ENCODE results near the gene PGAM5.

Gene PGAM5

DNA sequence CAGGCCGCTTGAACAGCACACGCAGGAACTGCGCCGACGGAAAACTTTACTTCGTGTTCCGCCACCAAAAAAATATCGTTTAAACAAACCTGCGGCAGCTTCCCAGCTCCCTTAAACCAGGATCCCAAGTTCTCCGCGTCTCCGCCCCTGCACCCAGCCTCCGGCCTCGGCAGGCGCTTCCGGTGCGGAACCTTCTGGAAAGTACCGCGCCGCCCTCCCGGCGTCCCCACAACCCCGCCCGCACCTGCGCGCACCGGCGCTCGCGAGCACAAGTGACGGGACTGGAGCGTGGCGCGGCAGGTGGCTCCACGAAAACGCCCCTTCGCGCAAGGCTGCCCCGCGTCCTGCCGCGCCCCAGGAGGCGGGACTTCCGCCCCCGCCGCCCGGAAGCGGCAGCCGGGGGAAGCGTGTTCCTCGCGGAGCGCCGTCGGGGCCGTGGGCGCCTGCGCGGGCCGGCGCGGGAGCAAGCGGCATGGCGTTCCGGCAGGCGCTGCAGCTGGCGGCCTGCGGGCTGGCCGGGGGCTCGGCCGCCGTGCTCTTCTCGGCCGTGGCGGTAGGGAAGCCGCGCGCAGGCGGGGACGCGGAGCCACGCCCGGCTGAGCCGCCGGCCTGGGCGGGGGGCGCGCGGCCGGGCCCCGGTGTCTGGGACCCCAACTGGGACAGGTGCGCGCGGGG, at the start of gene PGAM5:
Gene PGAM5 (plus strand): TSS at position 438 of the 675 bp plus-strand sequence. CDS start 35 bp downstream, at position 473.
- Histone ChIP-seq H4K20me1 (peaks cover 8 to 46% (median 42%) of the 10 kb centered on the region in 11 experiments; a peak in 21 of 22 replicates), H3K27me3 (no peaks in the 10 kb centered on the region), H3K4me1 (peaks cover 29 to 45% (median 36%) of the 10 kb centered on the region in 10 experiments), H3K9ac (peak within 1 kb of the TSS; percentile 83 to 97 (median 90)), H3K4me2 (peak within 1 kb of the TSS; percentile 85 to 99 (median 95)), H3K36me3 (peaks cover 10 to 38% (median 29%) of the 10 kb centered on the region in 11 experiments), H3K9me3 (replicated peaks in 1 of 11) (no peaks in the 10 kb centered on the region), H3K27ac (peak within 1 kb of the TSS; percentile 65 to 91 (median 84)), H3K4me3 (peak within 1 kb of the TSS; percentile 78 to 98 (median 94))
- TF ChIP-seq Cebpa-rat (IDR thresholded peaks at IDR 0.05): no peak

DNA sequence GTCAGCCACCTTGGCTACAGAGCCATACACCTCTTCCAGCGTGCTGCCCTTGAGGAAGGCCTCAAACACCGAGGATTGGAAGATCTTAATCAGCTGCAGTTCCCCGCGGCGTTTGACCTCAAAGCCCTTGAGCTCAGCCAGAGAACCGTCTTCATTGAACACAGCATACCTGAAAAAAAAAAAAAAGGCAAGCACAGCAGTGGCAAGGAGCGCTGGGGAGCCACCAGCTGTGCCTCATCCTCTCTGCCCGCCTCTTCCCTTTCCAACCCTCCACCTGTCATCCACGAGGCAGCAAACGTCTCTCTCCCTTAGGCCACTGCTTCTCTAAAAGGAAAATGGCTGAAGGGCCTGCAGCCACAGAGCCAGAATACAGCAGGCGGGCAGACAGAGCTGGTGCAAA, 49.6 kb upstream of the PGAM5 start:
- peaks cover 38 to 100% (median 93%) of the 10 kb centered on the region in 11 experiments for H3K36me3 ChIP-seq
- H3K27me3 ChIP-seq: no peaks in the 10 kb centered on the region
- H3K4me2 ChIP-seq: peak overlapping the region; percentile 79 to 98 (median 86)
- H3K27ac ChIP-seq: peak overlapping the region in 8 of 11 experiments; percentile 58 to 78 (median 64); a peak in 17 of 22 replicates
- peaks cover 0 to 33% (median 0%) of the 10 kb centered on the region in 11 experiments; a peak in 5 of 22 replicates for H4K20me1 ChIP-seq
- peak overlapping the region in 6 of 11 experiments; percentile 7 to 62 (median 50); a peak in 7 of 22 replicates for H3K9ac ChIP-seq
- H3K9me3 ChIP-seq (replicated peaks in 1 of 11): no peaks in the 10 kb centered on the region
- H3K4me1 ChIP-seq: peaks cover 83 to 99% (median 91%) of the 10 kb centered on the region in 10 experiments
- no peak overlapping the region; a peak in 3 of 20 replicates for H3K4me3 ChIP-seq
- TF ChIP-seq Cebpa-rat (IDR thresholded peaks at IDR 0.05): no peak

DNA sequence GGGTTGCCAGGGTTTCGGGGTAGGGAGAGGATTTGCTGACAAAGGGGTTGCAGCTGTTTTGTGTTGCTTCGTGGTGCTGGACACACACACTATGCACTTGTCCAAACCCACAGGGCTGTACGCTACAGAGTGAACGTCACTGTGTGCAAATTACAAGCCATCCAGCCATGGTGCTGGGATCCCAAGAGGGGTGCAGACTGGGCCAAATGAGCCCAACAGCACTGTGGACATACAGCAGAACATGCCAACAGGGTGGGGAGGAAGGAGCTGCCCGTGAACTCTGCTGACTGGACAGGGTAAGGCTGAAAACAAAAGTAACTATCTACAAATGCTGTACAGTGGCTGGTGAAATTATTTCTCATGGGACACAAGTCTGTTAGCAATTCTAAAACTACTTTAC, 48.7 kb upstream of the PGAM5 start:
- Histone ChIP-seq H3K36me3 (peaks cover 39 to 100% (median 93%) of the 10 kb centered on the region in 11 experiments), H3K9me3 (replicated peaks in 1 of 11) (no peaks in the 10 kb centered on the region), H3K27me3 (no peaks in the 10 kb centered on the region), H3K4me1 (peaks cover 83 to 94% (median 92%) of the 10 kb centered on the region in 10 experiments), H3K9ac (peak overlapping the region in 7 of 11 experiments; percentile 18 to 67 (median 52); a peak in 11 of 22 replicates), H3K4me2 (peak overlapping the region; percentile 79 to 98 (median 86)), H3K4me3 (peak overlapping the region in 2 of 10 experiments; percentile 1 to 34; a peak in 2 of 20 replicates), H3K27ac (peak overlapping the region in 9 of 11 experiments; percentile 8 to 78 (median 59); a peak in 16 of 22 replicates), H4K20me1 (peaks cover 0 to 42% (median 4%) of the 10 kb centered on the region in 11 experiments; a peak in 5 of 22 replicates)
- TF ChIP-seq Cebpa-rat (IDR thresholded peaks at IDR 0.05): no peak

DNA sequence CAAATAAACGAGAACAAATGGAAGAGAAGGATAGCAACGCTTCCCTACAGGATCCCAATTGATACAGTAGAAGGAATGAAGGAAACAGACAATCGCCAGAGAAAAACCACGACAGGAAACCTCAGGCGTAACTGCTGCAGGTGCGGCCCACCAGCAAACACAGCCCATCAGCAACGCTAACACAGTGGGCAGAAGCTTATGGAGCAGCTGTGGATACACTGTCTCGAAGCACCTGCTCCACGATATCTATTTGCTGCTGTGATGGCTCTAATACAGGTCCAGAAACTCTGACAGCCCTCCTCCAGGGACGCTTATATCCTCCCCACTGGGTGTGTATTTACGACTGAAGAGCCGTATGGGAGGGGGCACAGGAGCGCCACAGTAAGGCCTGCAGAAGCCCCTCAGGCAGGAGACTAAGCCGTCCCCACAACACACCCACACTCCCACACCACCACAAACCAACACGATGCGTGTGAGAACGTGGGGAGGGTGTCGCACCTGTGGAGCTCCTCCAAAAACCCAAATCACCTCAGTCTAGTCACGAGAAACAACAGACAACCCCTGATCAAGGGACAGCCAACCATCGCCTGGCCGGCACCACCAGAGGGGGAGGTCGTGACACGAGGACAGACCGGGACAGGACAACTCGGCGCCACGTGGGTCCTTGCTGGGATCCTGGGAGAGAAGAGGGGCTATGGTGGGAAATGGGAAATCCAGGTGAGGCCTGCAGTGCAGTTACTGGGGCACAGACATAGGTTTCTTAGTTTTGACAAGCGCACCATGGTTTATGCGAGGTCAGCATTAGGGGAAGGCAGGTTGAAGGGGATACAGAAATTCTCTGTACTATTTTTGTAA, 47.5 kb upstream of the PGAM5 start:
- TF ChIP-seq Cebpa-rat (IDR thresholded peaks at IDR 0.05): no peak
- Histone ChIP-seq H3K4me3 (peak overlapping the region in 8 of 10 experiments; percentile 7 to 50 (median 40); a peak in 14 of 20 replicates), H3K27ac (peak overlapping the region in 10 of 11 experiments; percentile 9 to 78 (median 58); a peak in 19 of 22 replicates), H3K9me3 (replicated peaks in 1 of 11) (no peaks in the 10 kb centered on the region), H3K4me2 (peak overlapping the region; percentile 79 to 98 (median 86)), H3K9ac (peak overlapping the region in 8 of 11 experiments; percentile 11 to 70 (median 53); a peak in 15 of 22 replicates), H3K4me1 (peaks cover 72 to 83% (median 81%) of the 10 kb centered on the region in 10 experiments), H4K20me1 (peaks cover 0 to 44% (median 4%) of the 10 kb centered on the region in 11 experiments; a peak in 5 of 22 replicates), H3K36me3 (peaks cover 43 to 100% (median 93%) of the 10 kb centered on the region in 11 experiments), H3K27me3 (no peaks in the 10 kb centered on the region)

DNA sequence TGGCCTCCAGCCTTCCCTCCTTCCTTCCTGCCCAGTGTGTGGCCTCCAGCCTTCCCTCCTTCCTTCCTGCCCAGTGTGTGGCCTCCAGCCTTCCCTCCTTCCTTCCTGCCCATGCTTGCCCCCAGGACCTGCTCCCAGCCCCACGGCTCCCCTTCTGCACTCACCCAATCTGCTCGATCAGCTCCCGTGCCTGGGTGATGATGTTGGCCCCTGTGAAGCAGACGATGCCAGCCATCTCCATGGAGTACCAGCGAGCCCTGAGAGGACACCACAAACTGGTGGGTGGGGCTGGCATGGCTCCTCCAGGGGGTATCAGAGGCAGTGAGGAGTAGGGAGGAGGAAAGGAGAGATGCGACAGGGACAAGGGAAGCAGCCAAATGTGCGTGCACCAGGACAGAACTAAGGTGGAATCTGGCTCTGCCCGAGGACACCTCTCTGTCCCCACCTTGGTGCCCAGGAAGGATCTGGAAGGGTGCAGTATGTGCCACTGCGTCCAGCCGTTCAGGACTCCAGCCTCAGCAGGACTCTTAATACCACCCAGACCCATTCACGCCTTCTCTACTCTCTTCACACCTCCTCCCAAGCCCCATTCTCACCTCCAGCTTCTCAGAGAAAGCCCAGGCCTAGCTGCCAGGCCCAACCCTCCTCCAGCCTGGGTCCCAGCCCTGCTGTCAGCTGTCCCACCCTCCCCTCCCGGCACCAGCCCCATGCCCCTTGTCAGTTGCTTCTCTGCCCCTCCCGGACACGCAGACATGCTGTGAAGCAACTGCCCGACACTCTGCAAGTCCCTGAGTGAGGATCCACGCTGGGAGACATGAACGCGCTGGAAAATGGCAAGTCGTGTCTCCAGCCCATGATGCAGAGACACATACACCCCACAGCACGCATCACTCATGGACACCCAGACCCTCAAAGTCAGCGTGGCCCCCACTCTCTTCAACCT, 46.2 kb upstream of the PGAM5 start:
- Histone ChIP-seq H3K36me3 (peaks cover 55 to 100% (median 93%) of the 10 kb centered on the region in 11 experiments), H3K27me3 (no peaks in the 10 kb centered on the region), H3K9me3 (replicated peaks in 1 of 11) (no peaks in the 10 kb centered on the region), H3K9ac (peak overlapping the region in 7 of 11 experiments; percentile 11 to 70 (median 54); a peak in 12 of 22 replicates), H3K4me2 (peak overlapping the region; percentile 79 to 98 (median 86)), H3K4me1 (peaks cover 59 to 79% (median 68%) of the 10 kb centered on the region in 10 experiments), H4K20me1 (peaks cover 0 to 44% (median 4%) of the 10 kb centered on the region in 11 experiments; a peak in 6 of 22 replicates), H3K27ac (peak overlapping the region in 9 of 11 experiments; percentile 9 to 78 (median 59); a peak in 15 of 22 replicates), H3K4me3 (peak overlapping the region in 7 of 10 experiments; percentile 11 to 50 (median 44); a peak in 7 of 20 replicates)
- TF ChIP-seq Cebpa-rat (IDR thresholded peaks at IDR 0.05): no peak

DNA sequence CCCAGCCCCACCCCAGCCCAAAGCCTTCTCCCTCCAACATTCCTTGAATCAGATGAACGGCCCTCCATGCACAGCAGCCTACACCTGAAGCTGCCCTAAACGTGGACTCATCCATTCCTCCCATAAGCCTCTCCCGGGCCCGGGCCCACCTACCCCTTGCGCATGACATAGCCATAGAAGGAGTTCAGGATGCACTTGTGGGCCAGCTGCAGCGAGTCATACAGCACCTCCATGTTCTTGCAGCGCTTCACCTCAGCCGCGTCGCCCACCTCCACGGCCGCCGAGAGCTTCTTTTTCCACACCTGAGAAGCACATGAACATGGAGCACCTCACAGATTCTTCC, 45.5 kb upstream of the PGAM5 start:
- TF ChIP-seq Cebpa-rat (IDR thresholded peaks at IDR 0.05): no peak
- H3K9me3 ChIP-seq (replicated peaks in 1 of 11): no peaks in the 10 kb centered on the region
- peaks cover 59 to 100% (median 93%) of the 10 kb centered on the region in 11 experiments for H3K36me3 ChIP-seq
- no peak overlapping the region for H3K4me3 ChIP-seq
- peaks cover 0 to 44% (median 4%) of the 10 kb centered on the region in 11 experiments; a peak in 6 of 22 replicates for H4K20me1 ChIP-seq
- peak overlapping the region in 9 of 11 experiments; percentile 15 to 98 (median 87); a peak in 14 of 22 replicates for H3K4me2 ChIP-seq
- no peaks in the 10 kb centered on the region for H3K27me3 ChIP-seq
- peak overlapping the region in 2 of 11 experiments; percentile 58 to 78; a peak in 5 of 22 replicates for H3K27ac ChIP-seq
- peak overlapping the region in 1 of 11 experiments; percentile 70; a peak in 2 of 22 replicates for H3K9ac ChIP-seq
- H3K4me1 ChIP-seq: peaks cover 53 to 72% (median 61%) of the 10 kb centered on the region in 10 experiments

DNA sequence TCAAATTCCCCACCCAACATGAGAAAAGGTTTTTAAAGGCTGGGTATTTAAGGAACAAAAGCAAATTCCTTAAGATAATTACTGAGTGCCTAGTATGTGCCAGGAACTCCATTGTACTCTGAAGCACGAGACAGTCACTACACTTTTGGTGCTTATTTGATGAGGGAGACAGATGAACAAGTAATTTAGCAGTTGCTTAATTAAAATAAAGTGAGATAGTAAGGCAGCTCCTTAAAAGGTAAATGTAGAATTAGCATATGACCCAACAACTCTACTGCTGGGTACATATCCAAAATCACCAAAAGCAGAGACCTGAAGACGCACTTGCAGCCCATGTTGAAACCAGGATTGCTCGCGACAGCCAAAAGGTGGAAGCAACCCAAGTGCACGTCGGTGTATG, 44.8 kb upstream of the PGAM5 start:
- Histone ChIP-seq H3K36me3 (peaks cover 55 to 100% (median 92%) of the 10 kb centered on the region in 11 experiments), H3K27ac (no peak overlapping the region; a peak in 1 of 22 replicates), H3K9me3 (replicated peaks in 1 of 11) (no peaks in the 10 kb centered on the region), H4K20me1 (peaks cover 0 to 44% (median 4%) of the 10 kb centered on the region in 11 experiments; a peak in 6 of 22 replicates), H3K9ac (peak overlapping the region in 1 of 11 experiments; percentile 26; a peak in 3 of 22 replicates), H3K27me3 (no peaks in the 10 kb centered on the region), H3K4me2 (peak overlapping the region in 7 of 11 experiments; percentile 33 to 98 (median 89); a peak in 7 of 22 replicates), H3K4me1 (peaks cover 46 to 65% (median 55%) of the 10 kb centered on the region in 10 experiments), H3K4me3 (no peak overlapping the region)
- no peak for TF ChIP-seq Cebpa-rat (IDR thresholded peaks at IDR 0.05)
